HepG2 (cell line): ENCODE results near the gene AGRP. TPM values are rescaled to one million over a fixed set of nuclear protein-coding genes. Genes with fewer than 3 reads are reported as not detected.
A peak's percentile ranks its signal among the peaks of the same experiment; 100 is the strongest.

ENCODE experiments used
- GMEB1 ChIP-seq: sonication (generic); formaldehyde crosslinking; IDR thresholded peaks from 2 replicates; pipeline ENCODE4 v1.5.1; 2020; ENCODE audit warnings: missing genetic modification reagents, mild to moderate bottlenecking, borderline replicate concordance
- HINFP ChIP-seq: sonication (generic); formaldehyde crosslinking; IDR thresholded peaks from 2 replicates; pipeline ENCODE4 v1.4.0; 2020; ENCODE audit warnings: low read depth, mild to moderate bottlenecking, missing genetic modification reagents
- IKZF1 ChIP-seq: fragments of 450-650 bp; IDR thresholded peaks from 2 replicates; pipeline ENCODE4 v1.7.1; 2016
- MAFG ChIP-seq: sonication (generic); formaldehyde crosslinking; IDR thresholded peaks from 2 replicates; pipeline ENCODE4 v1.5.1; 2020; ENCODE audit warnings: mild to moderate bottlenecking, missing genetic modification reagents
- MIXL1 ChIP-seq: IDR thresholded peaks from 2 replicates; pipeline ENCODE4 v1.6.1; 2016
- NFE2L2 ChIP-seq: fragments of 150-350 bp; IDR thresholded peaks from 2 replicates; pipeline ENCODE4 v1.6.1; 2014; ENCODE audit warnings: low read length
- NFKBIZ ChIP-seq: IDR thresholded peaks from 2 replicates; pipeline ENCODE4 v1.6.1; 2018; ENCODE audit warnings: missing genetic modification reagents, missing compliant biosample characterization
- PHF20 ChIP-seq: sonication (generic); formaldehyde crosslinking; IDR thresholded peaks from 2 replicates; pipeline ENCODE4 v1.5.0; 2020; ENCODE audit warnings: mild to moderate bottlenecking, missing genetic modification reagents
- TP53 ChIP-seq: sonication (generic); formaldehyde crosslinking; conservative IDR thresholded peaks from 2 replicates; pipeline ENCODE4 v1.4.0; 2020; ENCODE audit warnings: missing genetic modification reagents
- ZFP90 ChIP-seq: sonication (generic); formaldehyde crosslinking; IDR thresholded peaks from 2 replicates; pipeline ENCODE4 v1.8.0; 2022; ENCODE audit warnings: missing genetic modification reagents, mild to moderate bottlenecking, inconsistent platforms, borderline replicate concordance
- ZNF263 ChIP-seq: sonication (generic); formaldehyde crosslinking; IDR thresholded peaks from 2 replicates; pipeline ENCODE4 v1.4.0; 2020; ENCODE audit warnings: missing genetic modification reagents
- ZNF367 ChIP-seq: sonication (generic); formaldehyde crosslinking; IDR thresholded peaks from 2 replicates; pipeline ENCODE4 v1.4.0; 2020; ENCODE audit warnings: missing genetic modification reagents, borderline replicate concordance
- ZNF713 ChIP-seq: sonication (generic); formaldehyde crosslinking; IDR thresholded peaks from 2 replicates; pipeline ENCODE4 v1.4.0; 2020; ENCODE audit warnings: mild to moderate bottlenecking, missing genetic modification reagents
- polyA plus RNA-seq, 8 experiments: library from polyadenylated mRNA; depleted of rRNA in 3 of 8; stranded (reverse) in 7 of 8; unstranded in 1 of 8; fragments of >200 nt; fragmentation: Illumina TruSeq in 4 of 8; extraction: Trizol in 4 of 8; gene quantifications; 2 replicates each; pipeline versions ENCODE4 v1.2.1 to v1.2.3, GENCODE V29; 2011 to 2016; ENCODE audit warnings: low read depth in 4 of 8, missing spikeins in 1 of 8, mixed read lengths in 1 of 8; ENCODE audit not compliant: insufficient read depth in 1 of 8
- total RNA-seq, 5 experiments: library from RNA; depleted of rRNA; stranded (reverse); fragments of >200 nt; fragmentation: Illumina TruSeq; extraction: Trizol; gene quantifications; 2 replicates each; pipeline ENCODE4 v1.2.3, GENCODE V29; 2016; ENCODE audit warnings: low read depth in 1 of 5
- TF ChIP-seq, protein P1 (sequence below): IDR thresholded peaks from 2 replicates; pipeline ENCODE4 v1.4.0; 2020; ENCODE audit warnings: mild to moderate bottlenecking, missing genetic modification reagents
- TF ChIP-seq, protein P2 (sequence below): IDR thresholded peaks from 2 replicates; pipeline ENCODE4 v1.6.1; 2012; ENCODE audit warnings: low read depth, low read length, improper control_type of control experiment
- TF ChIP-seq, protein P3 (sequence below): sonication (generic); formaldehyde crosslinking; IDR thresholded peaks from 2 replicates; pipeline ENCODE4 v1.8.1; 2022; ENCODE audit warnings: mild to moderate bottlenecking, missing genetic modification reagents
- TF ChIP-seq, protein P4 (sequence below): sonication (generic); formaldehyde crosslinking; IDR thresholded peaks from 2 replicates; pipeline ENCODE4 v1.4.0; 2020; ENCODE audit warnings: missing genetic modification reagents

Gene AGRP
- total and polyA plus RNA-seq, 2 of the 13 experiments (the other 11 are each of a cell fraction or from before 2014, with no cell fraction given), result not detected

DNA sequence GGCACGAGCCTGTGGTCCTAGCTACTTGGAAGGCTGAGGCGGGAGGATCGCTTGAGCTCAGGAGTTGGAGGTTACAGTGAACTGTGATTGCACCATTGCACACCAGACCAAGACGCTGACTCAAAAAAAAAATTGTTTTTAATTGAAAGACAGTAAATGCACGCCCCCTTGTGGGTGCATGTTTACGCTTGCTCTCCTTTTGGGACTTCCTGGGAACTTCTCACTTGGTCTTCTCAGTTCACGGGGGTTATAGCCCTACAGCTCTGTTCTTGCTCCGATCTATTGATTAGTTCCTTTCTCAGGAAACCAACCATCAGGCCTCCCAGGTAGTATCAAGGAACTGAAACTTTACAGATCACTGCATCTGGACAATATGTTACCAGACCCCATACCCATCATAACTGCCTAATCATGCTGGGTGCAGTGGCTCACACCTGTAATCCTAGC is 31.1 kb upstream of the AGRP start (continued):
- TF ChIP-seq, protein P1, sequence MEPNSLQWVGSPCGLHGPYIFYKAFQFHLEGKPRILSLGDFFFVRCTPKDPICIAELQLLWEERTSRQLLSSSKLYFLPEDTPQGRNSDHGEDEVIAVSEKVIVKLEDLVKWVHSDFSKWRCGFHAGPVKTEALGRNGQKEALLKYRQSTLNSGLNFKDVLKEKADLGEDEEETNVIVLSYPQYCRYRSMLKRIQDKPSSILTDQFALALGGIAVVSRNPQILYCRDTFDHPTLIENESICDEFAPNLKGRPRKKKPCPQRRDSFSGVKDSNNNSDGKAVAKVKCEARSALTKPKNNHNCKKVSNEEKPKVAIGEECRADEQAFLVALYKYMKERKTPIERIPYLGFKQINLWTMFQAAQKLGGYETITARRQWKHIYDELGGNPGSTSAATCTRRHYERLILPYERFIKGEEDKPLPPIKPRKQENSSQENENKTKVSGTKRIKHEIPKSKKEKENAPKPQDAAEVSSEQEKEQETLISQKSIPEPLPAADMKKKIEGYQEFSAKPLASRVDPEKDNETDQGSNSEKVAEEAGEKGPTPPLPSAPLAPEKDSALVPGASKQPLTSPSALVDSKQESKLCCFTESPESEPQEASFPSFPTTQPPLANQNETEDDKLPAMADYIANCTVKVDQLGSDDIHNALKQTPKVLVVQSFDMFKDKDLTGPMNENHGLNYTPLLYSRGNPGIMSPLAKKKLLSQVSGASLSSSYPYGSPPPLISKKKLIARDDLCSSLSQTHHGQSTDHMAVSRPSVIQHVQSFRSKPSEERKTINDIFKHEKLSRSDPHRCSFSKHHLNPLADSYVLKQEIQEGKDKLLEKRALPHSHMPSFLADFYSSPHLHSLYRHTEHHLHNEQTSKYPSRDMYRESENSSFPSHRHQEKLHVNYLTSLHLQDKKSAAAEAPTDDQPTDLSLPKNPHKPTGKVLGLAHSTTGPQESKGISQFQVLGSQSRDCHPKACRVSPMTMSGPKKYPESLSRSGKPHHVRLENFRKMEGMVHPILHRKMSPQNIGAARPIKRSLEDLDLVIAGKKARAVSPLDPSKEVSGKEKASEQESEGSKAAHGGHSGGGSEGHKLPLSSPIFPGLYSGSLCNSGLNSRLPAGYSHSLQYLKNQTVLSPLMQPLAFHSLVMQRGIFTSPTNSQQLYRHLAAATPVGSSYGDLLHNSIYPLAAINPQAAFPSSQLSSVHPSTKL (CRISPR knock-in tag), result no peak; the same call in 1 of the 2 replicates
- TF ChIP-seq, protein P2, sequence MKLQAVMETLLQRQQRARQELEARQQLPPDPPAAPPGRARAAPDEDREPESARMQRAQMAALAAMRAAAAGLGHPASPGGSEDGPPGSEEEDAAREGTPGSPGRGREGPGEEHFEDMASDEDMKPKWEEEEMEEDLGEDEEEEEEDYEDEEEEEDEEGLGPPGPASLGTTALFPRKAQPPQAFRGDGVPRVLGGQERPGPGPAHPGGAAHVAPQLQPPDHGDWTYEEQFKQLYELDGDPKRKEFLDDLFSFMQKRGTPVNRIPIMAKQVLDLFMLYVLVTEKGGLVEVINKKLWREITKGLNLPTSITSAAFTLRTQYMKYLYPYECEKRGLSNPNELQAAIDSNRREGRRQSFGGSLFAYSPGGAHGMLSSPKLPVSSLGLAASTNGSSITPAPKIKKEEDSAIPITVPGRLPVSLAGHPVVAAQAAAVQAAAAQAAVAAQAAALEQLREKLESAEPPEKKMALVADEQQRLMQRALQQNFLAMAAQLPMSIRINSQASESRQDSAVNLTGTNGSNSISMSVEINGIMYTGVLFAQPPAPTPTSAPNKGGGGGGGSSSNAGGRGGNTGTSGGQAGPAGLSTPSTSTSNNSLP, result peak; percentile 58; the same call in 1 of the 2 replicates
- TF ChIP-seq, protein P3, sequence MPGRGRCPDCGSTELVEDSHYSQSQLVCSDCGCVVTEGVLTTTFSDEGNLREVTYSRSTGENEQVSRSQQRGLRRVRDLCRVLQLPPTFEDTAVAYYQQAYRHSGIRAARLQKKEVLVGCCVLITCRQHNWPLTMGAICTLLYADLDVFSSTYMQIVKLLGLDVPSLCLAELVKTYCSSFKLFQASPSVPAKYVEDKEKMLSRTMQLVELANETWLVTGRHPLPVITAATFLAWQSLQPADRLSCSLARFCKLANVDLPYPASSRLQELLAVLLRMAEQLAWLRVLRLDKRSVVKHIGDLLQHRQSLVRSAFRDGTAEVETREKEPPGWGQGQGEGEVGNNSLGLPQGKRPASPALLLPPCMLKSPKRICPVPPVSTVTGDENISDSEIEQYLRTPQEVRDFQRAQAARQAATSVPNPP (CRISPR knock-in tag), result no peak
- no peak for TF ChIP-seq ZFP90
- TF ChIP-seq MIXL1 (CRISPR knock-in tag), result peak; percentile 93
- peak; percentile 33; the same call in 1 of the 2 replicates for TF ChIP-seq GMEB1 (CRISPR knock-in tag)
- TF ChIP-seq PHF20 (CRISPR knock-in tag), result no peak
- TF ChIP-seq ZNF367 (CRISPR knock-in tag), result no peak
- no peak for TF ChIP-seq ZNF713 (CRISPR knock-in tag)
- no peak for TF ChIP-seq MAFG (CRISPR knock-in tag)
- TF ChIP-seq ZNF263 (CRISPR knock-in tag), result 0 out of 2 replicates have a peak, but pooled peaks have one; percentile 24
- TF ChIP-seq NFKBIZ (CRISPR knock-in tag), result no peak
- TF ChIP-seq HINFP (CRISPR knock-in tag), result no peak
- 0 out of 2 replicates have a peak, but pooled peaks have one; percentile 35 for TF ChIP-seq TP53 (CRISPR knock-in tag)
- no peak for TF ChIP-seq NFE2L2
- TF ChIP-seq IKZF1, result no peak
- TF ChIP-seq, protein P4, sequence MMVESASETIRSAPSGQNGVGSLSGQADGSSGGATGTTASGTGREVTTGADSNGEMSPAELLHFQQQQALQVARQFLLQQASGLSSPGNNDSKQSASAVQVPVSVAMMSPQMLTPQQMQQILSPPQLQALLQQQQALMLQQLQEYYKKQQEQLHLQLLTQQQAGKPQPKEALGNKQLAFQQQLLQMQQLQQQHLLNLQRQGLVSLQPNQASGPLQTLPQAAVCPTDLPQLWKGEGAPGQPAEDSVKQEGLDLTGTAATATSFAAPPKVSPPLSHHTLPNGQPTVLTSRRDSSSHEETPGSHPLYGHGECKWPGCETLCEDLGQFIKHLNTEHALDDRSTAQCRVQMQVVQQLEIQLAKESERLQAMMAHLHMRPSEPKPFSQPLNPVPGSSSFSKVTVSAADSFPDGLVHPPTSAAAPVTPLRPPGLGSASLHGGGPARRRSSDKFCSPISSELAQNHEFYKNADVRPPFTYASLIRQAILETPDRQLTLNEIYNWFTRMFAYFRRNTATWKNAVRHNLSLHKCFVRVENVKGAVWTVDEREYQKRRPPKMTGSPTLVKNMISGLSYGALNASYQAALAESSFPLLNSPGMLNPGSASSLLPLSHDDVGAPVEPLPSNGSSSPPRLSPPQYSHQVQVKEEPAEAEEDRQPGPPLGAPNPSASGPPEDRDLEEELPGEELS (CRISPR knock-in tag), result peak; percentile 22; the same call in 1 of the 2 replicates
